Measurements from ENCODE around the gene CADPS.

DNA sequence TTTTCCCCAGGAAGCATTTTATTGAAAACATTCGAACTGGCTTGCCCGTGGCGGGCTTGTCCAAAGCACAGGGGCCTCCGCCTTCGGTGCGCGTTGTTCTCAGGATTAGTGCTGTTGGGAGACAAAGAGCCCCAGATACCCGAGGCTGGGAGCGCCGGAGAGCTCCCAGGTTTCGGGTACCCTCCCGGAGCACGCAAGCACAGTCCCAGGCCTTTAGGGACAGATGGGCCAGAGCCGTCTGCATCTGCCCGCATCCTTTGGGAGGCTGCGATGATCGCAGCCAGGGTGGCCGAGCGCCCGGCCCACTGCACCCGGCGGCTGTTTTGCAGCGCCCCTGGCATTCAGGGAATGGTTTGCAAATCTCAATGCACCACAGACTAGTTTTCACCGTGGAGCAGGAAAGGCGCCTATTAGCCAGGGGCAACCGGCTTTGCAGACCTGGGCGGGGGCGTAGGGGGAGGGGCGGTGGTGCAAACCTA lies 496.9 kb downstream of the CADPS start:
- TF ChIP-seq, protein P1, sequence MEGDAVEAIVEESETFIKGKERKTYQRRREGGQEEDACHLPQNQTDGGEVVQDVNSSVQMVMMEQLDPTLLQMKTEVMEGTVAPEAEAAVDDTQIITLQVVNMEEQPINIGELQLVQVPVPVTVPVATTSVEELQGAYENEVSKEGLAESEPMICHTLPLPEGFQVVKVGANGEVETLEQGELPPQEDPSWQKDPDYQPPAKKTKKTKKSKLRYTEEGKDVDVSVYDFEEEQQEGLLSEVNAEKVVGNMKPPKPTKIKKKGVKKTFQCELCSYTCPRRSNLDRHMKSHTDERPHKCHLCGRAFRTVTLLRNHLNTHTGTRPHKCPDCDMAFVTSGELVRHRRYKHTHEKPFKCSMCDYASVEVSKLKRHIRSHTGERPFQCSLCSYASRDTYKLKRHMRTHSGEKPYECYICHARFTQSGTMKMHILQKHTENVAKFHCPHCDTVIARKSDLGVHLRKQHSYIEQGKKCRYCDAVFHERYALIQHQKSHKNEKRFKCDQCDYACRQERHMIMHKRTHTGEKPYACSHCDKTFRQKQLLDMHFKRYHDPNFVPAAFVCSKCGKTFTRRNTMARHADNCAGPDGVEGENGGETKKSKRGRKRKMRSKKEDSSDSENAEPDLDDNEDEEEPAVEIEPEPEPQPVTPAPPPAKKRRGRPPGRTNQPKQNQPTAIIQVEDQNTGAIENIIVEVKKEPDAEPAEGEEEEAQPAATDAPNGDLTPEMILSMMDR (IDR thresholded peaks at IDR 0.05) = no peak
- TF ChIP-seq POLR2A (IDR thresholded peaks at IDR 0.05) = no peak
